ENCODE data around the gene SMARCD3.

The SMARCD3 gene

DNA sequence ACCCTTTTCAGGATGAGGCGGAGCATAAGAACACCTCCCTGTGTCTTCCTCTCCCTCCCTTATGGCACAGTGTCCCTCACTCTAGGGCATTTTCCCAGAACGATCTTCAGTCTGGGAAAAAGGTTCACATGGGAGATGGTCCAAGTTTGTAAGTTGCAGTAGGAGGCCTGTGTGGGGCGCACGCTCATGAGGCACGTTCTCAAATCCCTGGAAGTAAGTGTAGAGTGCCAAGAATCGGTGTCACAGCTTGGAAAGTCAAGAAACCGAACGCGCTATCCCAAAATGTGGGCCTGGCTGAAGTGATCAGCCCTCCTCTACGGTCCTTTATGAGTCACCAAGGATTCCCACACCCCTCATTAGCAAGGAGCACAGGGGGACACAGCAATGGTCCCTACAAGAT lies 23.9 kb upstream of the SMARCD3 start:
- no peak for DNase-seq

DNA sequence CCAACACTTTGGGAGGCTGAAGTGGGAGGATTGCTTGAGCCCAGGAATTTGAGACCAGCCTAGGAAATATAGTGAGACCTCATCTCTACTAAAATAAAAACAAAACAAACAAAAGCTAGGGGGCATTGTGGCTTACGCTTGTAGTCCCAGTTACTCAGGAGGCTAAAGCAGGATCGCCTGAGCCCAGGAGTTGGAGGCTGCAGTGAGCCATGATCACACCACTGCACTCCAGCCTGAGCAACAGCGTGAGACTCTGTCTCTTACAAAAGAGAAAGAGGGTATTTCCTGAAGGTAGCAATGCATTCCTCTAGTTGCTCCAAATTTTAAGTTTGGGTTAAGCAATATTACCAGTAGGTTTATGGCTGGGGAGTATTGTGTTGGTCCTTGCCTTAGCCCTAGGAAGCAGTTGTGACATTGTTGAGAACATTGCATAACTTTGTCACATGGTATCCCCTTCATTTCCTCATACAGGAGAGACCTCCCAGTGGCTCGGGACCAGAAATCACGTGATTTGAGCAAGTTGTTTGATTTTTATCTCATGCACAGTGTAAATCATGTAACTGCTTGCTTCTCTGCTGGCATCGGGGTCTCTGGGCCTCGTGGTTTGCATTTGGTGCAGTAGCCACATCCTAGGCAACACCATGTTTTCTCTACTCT lies 23.3 kb upstream of the SMARCD3 start:
- DNase-seq = peak; percentile 6

DNA sequence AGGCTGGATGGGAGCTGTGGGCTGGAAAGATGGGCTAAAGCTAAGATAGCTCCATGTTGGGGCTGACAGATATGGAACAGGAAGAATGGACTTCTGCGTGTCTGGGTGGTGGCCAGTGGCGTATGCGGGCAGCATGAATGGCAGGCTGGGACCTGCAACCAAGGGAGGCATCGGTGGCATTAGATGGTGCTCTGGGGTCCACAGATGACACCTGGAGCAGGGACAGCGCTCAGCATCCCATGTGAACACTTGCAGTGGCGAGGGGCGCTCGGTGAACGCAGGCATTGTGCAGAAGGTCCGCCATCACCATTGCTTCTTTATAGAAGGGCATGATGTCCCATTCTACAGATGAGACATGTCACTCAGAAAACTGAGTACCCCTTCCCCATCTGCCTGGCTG lies 21.0 kb upstream of the SMARCD3 start:
- no peak for DNase-seq

DNA sequence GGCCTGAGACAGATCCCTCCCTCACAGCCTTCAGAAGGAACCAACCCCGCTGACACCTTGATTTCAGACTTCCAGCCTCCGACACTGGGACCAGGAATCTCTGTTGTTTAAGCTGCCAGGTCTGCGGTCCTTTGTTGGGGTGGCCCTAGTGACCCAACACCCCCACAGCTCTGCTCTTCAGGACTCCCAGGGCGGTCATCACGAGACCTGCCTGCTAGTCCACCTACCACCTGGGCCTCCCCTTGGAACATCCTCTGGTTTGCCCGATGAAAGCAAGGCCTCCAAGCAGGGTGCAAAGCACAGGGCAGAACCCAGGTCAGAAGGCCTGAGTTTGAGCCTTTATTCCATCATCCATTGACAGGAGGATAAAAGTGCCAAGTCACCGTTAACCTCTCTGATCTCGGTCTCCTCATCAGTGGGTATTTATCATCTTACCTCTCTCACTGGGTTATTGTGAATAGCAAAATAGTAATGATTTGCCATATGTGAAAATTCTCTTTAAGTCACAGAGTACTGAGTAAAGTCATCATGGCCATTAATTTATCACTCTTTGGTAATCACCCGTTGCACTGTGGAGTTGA lies 16.9 kb upstream of the SMARCD3 start:
- no peak for DNase-seq

DNA sequence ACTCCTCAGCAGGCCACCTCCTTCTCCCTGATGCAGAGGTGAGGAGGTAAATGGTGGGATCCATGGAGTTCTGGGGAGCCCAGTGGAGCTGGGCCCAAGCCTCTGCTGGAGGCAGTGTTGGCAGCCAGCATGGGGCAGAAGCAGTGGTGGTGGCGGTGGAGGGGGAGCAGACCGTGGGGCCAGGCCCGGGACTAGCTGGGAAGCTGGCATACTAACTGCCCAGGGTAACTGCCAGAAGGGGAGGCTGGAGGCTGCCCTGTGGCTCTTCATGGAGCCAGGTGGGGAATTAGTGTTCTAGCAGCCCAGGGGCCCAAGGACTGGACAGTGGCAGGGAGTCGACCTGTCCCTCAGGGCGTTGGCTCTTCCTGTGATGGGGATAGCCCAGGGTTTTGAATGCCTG lies 16.1 kb upstream of the SMARCD3 start:
- DNase-seq = no peak

DNA sequence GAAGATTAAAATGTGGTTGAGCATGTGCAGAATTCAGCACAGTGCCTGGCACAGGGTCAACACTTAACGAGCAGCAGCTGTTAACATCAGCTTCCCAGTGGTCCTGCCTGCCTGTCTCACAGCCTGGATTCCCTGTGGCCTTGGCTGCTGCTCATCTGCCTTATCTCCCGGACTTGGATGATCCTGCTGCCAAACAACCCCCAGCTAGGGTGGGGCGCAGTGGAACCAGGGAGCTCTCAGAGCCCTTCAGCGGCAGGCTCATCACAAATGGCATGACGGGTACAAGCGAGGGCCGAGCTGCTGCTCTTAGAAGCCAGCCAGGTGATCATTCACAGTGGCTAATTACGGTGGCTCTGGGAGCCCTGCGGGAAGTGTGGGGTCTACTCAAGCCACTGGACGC lies 13.0 kb upstream of the SMARCD3 start:
- no peak for DNase-seq

DNA sequence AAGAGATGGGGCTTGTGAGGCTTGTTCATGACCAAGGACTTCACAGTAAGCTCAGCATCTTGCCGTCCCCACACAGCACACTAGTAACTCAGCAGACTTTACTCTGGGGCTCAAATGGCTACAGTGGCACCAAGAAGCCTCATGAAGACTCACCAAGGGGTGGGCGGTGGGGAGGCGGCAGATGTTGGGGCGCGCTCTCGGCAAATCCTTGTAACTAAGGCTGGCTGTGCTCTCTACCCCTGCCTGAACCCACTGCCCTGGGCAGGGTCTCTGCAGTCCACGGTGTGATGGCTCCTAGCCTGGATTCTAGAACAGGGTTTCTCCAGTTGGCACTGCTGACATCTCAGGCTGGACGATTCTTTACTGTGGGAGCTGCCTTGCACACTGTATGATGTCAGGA lies 12.4 kb upstream of the SMARCD3 start:
- DNase-seq = no peak

DNA sequence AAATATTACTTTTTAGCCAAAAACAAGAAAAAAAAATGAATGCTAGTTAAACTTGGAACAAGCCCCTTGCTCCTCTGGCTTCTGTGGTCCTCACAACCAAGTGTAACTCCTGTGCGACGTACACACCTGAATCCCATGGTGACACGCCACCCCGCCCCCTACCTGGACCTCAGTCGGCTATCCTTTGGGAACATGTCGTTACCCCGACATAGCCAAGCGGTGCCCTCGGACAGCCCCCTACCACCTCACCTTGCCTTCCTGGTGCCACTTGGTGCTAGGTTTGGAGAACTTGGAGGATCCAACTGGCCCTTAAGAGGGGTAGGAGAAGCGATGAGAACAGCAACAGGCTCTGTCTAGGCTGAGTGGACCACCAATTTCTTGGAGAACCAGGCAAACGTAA lies 12.0 kb upstream of the SMARCD3 start:
- DNase-seq = no peak

DNA sequence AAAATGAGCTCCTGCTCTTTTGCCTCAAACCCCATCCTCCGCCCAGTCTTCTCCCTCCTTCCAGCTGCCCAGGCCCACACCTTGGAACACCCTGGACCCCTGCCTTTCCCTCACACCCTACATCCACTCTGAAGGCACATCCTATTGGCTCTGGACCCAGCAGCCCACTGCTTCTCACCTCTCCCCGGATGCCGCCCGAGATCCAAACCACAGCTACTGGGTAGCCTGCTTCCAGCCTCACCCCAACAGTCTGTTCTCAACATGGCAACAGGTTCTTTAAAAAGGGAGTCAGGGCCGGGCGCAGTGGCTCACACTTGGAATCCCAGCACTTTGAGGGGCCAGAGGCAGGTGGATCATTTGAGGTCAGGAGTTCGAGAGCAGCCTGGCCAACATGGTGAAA lies 9.5 kb upstream of the SMARCD3 start:
- DNase-seq = no peak

DNA sequence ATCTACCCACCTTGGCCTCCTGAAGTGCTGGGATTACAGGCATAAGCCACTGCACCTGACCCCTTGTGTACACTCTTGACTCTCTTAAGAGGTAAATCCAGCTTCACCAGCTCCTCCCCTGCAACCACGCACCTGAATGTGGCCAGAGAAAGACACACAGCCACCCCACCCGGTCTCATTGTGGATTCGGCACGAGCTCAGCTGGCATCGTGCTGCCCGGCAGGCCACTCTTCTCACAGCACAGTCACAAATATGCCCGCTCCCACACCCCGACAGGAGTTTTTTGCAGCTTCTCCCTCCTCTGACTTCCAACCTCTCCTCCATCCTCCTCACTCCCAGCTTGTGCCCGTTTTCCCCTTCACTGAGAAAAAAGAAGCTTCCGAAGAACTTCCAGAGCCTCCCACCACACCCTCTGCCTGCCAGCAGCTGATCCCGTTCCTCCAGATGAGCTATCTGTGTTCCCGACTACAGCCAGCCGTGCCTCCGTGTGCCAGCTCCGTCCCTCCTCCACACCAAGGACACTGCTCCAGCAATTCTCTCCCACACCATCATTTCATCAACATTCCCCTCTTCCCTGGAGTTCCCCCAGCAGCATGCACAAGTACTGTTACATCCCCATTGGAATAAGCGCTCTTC lies 8.0 kb upstream of the SMARCD3 start:
- no peak for DNase-seq

DNA sequence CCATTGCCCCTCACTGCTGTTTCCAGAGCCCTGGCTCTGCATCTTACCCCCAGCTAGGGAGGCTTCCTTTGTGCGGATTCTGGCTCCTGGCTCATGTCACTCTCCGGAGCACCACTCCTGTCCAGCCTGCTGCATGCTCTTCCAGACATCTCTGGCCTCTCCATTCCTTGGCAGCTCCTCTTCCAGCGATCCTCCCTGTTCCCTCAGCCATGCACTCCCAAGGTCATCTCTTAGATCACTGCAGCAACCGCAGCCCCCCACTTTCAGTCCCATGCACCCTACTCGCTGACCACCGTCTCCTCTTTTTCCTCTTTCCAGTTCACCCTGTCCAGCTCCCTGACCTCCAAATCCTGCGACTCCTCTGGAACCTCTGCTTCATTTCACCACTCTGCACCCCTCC lies 6.9 kb upstream of the SMARCD3 start:
- no peak for DNase-seq

DNA sequence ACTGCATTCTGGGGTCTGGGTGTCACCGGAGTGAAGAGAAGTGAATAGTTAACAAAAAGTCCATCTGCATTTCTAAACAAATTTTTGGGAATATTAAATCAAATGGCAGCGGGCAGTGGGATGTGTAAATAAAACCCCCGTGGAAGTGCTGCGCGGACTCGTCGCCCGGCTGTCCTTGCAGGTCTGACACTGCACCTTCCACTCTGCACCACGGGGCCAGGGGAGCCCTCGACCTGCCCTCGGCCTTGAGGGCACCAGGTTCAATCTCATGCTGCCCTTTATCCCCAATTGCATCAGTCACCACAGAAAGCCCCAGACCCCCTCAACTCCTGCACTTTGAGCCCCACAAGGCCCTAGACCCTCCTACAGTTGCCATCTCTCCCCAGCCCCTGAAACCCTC lies 6.4 kb upstream of the SMARCD3 start:
- DNase-seq = no peak

DNA sequence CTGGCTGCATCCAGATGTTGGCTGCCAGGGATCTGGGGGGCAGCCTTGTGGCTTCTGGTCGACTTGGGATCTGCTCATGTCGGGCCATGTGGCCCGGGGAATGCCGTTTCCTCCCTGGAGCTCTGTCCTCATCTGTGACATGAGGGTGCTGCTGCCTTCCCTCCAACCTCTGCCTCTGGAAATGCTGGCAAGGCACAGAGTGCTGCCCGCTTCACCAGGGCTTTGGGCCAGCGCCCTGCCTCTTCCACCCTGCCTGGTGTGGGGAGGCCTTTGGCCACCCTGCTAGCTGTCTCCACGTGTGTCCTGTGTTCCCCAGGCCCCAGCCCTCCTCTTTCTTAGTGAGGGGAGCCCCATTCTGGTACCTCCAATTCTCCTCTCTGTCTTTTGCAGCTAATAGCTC lies 5.8 kb upstream of the SMARCD3 start:
- DNase-seq = no peak

DNA sequence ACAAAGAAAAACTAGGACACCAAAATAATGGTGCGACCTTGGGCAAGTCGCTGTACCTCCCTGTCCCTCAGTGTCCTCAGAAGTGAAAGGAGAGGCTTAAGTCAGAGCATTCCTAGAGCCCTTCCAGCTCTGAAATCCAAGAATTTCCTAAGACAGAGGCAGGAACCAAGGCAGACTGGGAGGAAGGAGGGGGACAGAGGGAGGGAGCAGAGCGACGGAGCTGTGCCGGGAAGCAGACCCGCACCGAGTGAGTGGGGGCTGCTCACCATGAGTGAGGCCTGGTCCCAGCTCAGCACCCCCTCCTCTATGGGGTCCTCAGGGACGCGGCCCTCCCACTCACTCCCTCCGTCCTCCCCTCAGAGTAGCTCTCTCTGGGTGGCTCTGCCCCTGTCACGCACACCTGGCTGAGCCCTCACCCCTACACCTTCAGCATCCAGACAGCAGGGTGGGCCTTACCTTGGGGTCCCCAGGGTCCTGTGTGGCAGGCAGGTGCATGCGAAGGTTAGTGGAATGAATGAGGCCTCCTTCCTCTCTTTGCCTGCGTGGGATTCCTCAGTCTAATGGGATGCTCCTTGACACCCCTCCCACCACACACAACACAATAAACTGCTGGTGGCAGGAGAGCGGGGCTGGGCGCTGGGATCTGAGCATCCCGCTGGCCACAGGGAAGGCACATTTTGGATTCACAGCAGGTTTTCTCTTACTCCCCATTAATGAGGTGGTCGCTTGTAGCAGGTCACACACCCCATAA lies 4.6 kb upstream of the SMARCD3 start:
- DNase-seq = no peak

DNA sequence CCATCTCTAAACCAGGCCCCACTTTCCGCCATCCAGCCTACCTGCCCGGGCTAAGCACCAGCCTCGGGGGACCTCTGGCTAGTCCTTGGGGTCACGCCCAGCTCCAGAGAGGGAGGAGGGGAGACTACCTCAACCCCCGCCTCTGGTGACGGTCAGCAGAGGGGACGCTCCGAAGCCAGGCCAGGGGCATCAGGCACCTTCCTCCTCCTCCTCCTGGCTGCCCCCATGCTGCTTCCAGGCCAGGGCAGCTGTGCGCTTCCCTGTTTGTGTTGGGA lies 4.0 kb upstream of the SMARCD3 start:
- DNase-seq = no peak

DNA sequence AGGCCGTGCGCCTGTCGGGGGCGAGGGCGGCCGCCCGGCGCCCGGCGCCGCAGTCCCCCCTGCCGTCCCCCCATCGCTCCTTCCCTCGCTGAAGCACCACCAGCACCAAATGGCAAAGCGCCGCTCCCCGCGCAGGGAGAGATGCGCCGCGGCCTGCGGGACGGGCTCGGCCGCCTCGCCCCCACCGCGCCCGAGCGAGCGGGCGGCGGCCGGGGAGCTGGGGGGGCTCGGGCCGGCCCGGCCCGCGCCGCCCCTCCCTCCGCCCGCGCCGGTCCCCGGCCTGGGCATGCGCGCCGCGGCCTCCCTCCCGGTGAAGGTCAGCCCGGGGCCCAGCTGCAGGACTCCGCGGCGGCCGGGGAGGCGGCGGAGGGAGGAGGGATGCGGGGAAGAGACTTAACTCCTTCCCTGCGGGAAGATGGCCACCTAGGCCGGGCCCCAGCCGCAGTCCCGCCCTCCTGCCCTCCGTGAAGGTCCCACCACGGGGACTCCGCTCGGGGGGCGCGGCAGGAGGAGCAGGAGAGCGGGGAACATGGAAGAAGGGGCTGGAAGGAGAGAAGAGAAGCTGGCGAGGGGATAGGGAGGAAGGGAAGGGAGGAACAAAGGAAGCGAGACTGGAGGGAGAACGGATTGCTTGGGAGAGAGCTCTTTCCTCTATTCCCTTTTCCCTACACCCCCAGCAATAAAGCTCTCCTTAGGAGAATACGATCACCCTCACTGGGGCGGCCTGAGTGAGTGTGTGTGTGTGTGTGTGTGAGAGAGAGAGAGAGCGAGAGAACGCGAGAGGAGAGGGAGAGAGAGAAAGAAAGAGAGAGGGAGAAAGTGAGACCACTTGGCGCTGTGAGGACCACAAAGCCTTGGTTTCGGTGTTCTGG lies 3.4 kb upstream of the SMARCD3 start:
- peak; percentile 78 for DNase-seq

DNA sequence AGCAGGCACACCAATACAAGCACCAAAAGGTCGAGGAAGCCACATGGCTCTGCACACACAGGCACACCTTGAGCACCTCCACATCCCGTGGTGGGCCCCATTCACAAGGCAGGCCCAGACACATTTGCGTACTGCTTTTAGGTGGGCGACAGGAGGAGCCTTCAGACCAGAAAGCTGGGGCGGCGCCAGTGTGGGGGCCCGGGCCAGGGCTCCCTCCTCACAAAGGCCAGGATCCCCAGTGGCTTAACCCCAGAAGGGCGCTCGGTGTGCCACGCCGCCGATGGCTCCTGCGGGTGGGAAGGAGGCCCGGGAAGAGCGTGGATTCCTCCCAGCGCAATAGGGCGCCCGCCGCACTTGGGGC lies 2.8 kb upstream of the SMARCD3 start:
- DNase-seq = no peak

DNA sequence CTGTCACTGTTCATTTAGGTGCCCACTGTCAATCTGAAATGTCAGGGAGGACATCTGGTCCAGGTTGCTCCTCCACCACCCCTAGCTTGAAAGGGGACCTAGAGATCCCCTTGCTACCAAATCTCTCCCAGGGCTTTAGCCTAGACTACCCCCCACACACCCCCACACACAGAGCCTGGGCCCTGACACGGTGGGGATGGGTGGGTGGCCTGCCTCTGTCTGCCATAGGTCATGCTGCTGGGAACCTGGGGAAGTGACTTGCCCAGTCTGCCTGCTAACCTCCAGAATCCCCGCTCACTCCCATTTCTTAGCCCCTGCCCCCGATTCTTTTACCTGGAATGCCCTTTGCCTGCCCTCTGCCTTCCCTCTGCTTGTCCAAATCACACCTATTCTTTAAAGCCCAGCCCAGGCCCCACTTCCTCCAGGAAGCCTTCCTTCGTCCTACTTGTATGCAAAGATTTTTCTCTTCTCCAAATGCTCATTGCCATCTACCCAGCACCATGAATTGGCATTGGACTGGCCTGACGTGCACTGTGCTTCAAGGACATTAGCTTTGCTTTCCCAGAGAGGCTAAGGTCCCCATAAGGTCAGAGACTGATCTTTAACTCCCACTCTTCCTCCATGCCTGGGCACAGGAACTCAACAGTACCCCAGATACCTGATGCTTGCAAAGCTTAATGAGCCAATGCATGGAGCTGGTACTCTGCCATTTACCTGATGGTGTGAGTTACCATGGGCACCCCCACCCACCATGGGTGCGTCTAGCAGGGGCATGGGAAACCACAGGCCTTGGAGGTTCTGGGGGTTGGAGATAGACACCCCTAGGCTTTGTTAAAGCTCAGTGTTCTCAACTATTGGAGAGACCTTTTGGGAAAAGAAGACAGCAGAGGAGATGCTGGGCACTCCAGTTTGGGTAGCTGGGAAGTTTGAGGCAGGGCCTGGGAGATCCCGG lies 2.0 kb upstream of the SMARCD3 start:
- DNase-seq = no peak

DNA sequence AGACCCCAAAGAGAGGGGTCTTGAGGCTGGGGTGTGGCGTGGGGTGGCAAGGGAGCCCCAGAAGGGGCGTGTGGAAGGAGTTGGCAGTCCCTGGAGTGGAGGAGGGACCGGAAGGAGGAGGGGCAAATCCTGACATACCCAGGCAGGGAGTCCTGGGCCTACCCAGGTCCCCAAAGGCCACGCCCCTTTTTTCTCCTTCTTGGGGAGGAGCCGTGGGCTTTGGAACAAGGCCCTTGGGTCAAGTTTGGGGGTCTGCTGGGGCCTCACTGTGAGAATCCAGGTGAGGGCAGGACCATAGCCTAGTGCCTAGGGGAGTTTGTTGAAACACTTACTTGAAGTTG lies 1.2 kb upstream of the SMARCD3 start:
- DNase-seq = peak; percentile 62

DNA sequence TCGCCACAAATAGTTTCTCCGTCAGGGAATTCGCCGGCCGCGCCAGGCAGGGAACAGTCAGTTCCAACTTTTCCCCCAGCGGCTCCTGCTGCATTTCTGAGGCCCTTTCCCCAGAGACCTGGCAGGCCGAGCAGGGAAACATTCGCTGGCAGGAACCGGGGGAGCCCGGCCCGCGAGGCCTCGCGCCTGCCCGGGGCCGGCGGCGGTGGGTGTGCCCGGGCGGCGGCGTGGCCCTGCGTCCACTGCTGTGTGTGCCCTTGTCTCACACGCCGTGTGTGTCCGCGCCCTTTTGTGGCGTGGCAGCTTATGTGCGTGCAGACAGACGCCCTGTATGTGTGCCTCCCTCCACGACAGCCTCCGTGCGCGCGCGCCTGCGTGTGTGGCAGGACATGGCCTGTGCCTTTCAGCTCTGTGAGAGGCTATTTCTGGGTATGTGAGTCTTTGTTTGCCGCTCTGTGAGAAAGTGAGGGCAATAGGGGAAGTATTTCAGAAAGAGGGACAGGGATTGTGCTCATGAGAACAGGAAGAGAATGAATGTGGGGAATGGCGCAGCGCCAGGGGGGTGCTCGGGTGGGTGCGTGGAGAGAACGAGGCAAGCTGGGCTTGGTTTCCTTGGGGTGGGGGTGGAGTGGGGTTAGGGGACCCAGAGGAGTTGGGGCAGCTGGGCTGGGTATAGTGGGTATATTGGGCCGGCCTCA lies 689 bp upstream of the SMARCD3 start:
- peak; percentile 54 for DNase-seq

DNA sequence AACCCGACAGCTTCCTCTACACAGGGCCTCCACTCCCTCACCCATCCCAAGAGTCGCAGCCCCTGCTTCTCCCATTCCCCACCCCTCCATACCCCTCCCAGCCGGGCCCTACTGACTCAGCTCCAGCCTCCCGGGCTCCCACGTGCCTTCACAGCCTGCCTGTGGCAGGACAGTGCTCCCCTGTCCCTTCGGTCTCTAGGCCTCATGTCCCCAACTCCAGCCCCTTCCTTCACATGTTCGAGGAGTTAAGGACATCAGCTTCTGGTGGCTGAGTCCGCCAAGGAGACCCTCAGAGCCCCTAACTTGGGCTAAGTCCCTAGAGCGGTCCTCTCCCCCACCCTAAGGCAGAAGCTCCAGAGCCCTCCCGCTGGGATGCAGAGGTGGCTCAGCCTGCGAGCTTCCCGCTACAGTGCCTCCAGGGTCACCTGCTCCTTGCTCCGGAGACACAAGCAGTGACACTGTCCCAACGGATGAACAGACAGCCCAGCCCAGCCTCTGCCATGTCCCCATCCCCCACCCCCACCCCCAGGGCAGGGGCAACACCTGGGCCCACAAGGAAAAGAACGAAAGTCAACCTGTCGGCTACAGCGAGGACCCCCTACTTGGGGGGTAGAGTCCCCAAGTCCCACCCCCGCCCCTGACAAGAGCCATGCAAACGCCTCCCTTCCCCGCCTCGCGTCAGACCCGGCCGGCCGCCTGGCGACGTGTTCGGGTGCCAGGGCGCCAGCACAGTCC lies 716 bp downstream of the SMARCD3 start:
- no peak for DNase-seq
